Spleen (tissue), 11 donors: Measurements from ENCODE around the gene CMSS1. TPM values are rescaled to one million over a fixed set of nuclear protein-coding genes. Genes with fewer than 3 reads are reported as not detected.

Experiments used
- DNase-seq: peaks from one replicate; pipeline ENCODE4 v3.0.0-alpha.2; 2020
- H3K27ac ChIP-seq, 8 donors: fragments of 200-600 bp; sonication (generic) in 7 of 8; 1 replicate in 4 of 8; 2 replicates in 4 of 8; pipeline versions ENCODE4 v1.5.0 to v1.8.0; 2016 to 2021; ENCODE audit warnings: inconsistent platforms in 4 of 8, mild to moderate bottlenecking in 4 of 8, moderate library complexity in 1 of 8
- H3K27me3 ChIP-seq, 7 donors: fragments of 200-600 bp; sonication (generic) in 6 of 7; replicated peaks in 1 of 7; 1 replicate in 4 of 7; 2 replicates in 3 of 7; pipeline versions ENCODE4 v1.5.0 to v1.8.0; 2016 to 2021; ENCODE audit warnings: inconsistent platforms in 3 of 7, mild to moderate bottlenecking in 1 of 7
- H3K36me3 ChIP-seq, 6 donors: fragments of 200-600 bp; sonication (generic) in 5 of 6; 1 replicate in 4 of 6; 2 replicates in 2 of 6; pipeline versions ENCODE4 v1.5.0 to v1.8.0; 2016 to 2021; ENCODE audit warnings: inconsistent platforms in 2 of 6
- H3K4me1 ChIP-seq, 6 donors: fragments of 200-600 bp; sonication (generic) in 5 of 6; 1 replicate in 3 of 6; 2 replicates in 3 of 6; pipeline versions ENCODE4 v1.5.0 to v1.8.0; 2016 to 2021; ENCODE audit warnings: inconsistent platforms in 3 of 6
- H3K4me3 ChIP-seq, 8 donors: fragments of 200-600 bp; sonication (generic) in 7 of 8; 1 replicate in 4 of 8; 2 replicates in 4 of 8; pipeline versions ENCODE4 v1.5.0 to v1.8.0; 2016 to 2021; ENCODE audit warnings: inconsistent platforms in 4 of 8, mild to moderate bottlenecking in 4 of 8, moderate library complexity in 2 of 8
- H3K9me3 ChIP-seq, 8 donors: fragments of 200-600 bp; sonication (generic) in 7 of 8; 1 replicate in 4 of 8; 2 replicates in 4 of 8; pipeline versions ENCODE4 v1.5.0 to v1.8.0; 2016 to 2021; ENCODE audit warnings: inconsistent platforms in 4 of 8
- CTCF ChIP-seq, 11 experiments: fragments of 200-600 bp in 7 of 11; fragments of 450-650 bp in 4 of 11; sonication (generic) in 4 of 11; IDR thresholded peaks in 8 of 11; conservative IDR thresholded peaks in 3 of 11; 1 replicate in 7 of 11; 2 replicates in 4 of 11; pipeline versions ENCODE4 v1.4.0 to v1.8.0; 2016 to 2021; ENCODE audit warnings: antibody characterized with exemption in 11 of 11, inconsistent platforms in 4 of 11, mild to moderate bottlenecking in 1 of 11
- POLR2A ChIP-seq, 3 donors: fragments of 450-650 bp; IDR thresholded peaks; one replicate each; pipeline ENCODE4 v1.5.1; 2017; ENCODE audit warnings: antibody characterized with exemption in 3 of 3, mild to moderate bottlenecking in 1 of 3
- POLR2AphosphoS5 ChIP-seq, 3 donors: sonication (generic); formaldehyde crosslinking; IDR thresholded peaks; one replicate each; pipeline ENCODE4 v1.5.1; 2017; ENCODE audit warnings: antibody characterized with exemption in 3 of 3
- WGBS, 5 donors: extraction: QIAGEN DNeasy Blood & Tissue Kit in 3 of 5; methylation state at CpG; one replicate each; pipeline versions ENCODE4 v1.1.5 to v1.1.7; 2013 to 2018; 5-methylcytosine and 5-hydroxymethylcytosine counted together
- intact Hi-C: fragments of 100-400 bp; cut with DNase I; formaldehyde crosslinking; loops from one replicate; pipeline ENCODE4 v1.15.0; 2023; ENCODE audit warnings: low total_unique reads
- polyA plus RNA-seq, 3 donors: library from polyadenylated mRNA; stranded (reverse); fragments of 200-250 nt; gene quantifications; one replicate each; pipeline ENCODE4 v1.2.1, GENCODE V29; 2013
- total RNA-seq, 7 donors: library from RNA; depleted of rRNA in 3 of 7; stranded (reverse); fragments of >200 nt in 3 of 7; fragmentation: NEBNext Ultra II Directional in 4 of 7; extraction: Animal tissue kit (Norgen Biotek cat#: 25700) in 4 of 7; gene quantifications; one replicate each; pipeline versions ENCODE4 v1.1.0 to v1.2.1, GENCODE V29; 2016 to 2021
- donor health status: healthy with polysubstance abuse.
- donor health status: DM: no; HTN: no; CAD: no; lungs with moderate emphysema.
- donor health status: DM: no; HTN: no; CAD: no.
- donor health status: Bipolar disorder and iron deficiency.
- donor health status: healthy.
- donor health status: DM: no; HTN: no; CAD: no.
- donor health status: DM: yes; HTN: yes; CAD: no.

CMSS1 gene
- total and polyA plus RNA-seq, 10 donors, result 6.9 to 30.1 (median 20.0) TPM

- no peaks in the 10 kb centered on the region for H3K36me3 ChIP-seq
- H3K27ac ChIP-seq, result peak overlapping the region in 7 of 8 donors; percentile 43 to 88 (median 84)
- peaks cover 0 to 36% (median 21%) of the 10 kb centered on the region in 6 donors for H3K4me1 ChIP-seq
- intact Hi-C loops, result loop anchor here (10.0 kb wide), 1 partner anchor 171 kb away; no protein-coding TSS in a partner anchor
- whole genome bisulfite sequencing, 5 donors, result 37 to 54% (median 40%) methylated on average over 2 of the region's 2 CpGs
- peak overlapping the region in 5 of 8 donors; percentile 4 to 73 (median 49) for H3K4me3 ChIP-seq
- no peaks in the 10 kb centered on the region for H3K9me3 ChIP-seq
- no peak for DNase-seq
- TF ChIP-seq POLR2A (IDR thresholded peaks at IDR 0.05), result no peak
- TF ChIP-seq POLR2AphosphoS5 (IDR thresholded peaks at IDR 0.05), result no peak
- TF ChIP-seq CTCF (IDR thresholded peaks at IDR 0.05 in 8 of 11, conservative IDR thresholded peaks at IDR 0.05 in 3 of 11), result no peak
- H3K27me3 ChIP-seq, result peaks cover 0 to 13% (median 0%) of the 10 kb centered on the region in 7 donors
Measured at GRCh38 chr3:99873269-99874102, 55.8 kb downstream of the CMSS1 start.

DNA sequence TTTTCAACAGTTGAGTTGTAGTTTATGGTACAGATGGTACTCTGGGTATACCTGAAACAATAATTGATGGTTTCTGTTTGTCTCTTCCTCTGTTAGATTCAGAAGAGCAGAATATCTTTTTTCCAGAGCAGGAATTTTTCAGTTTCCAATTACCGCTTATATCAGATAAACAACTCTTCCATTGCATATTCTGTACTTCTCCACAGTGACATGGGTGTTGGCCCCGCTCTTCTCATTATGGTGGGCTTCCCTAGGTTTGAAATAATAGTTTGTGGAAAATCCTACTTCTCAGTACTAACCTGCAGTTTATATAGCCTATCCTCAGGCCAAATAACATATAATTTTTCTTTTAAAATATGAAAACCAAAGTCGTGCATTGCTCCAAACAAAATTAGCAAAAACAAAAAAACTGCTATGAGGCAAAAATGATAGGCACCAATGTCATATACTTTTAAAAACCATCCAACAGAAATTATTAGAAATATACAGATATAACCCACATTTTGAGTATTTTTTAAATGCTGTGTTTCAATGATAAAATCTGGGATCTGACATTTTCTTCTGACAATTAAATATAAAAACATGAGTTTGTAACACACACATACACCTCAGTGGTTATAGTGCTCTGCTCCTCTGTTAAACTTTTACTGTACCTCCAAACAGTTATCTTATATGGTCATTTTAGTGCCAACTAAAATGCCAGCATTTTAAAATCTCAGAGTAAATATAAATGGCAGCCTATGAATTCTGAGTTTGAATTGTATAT, 56.8 kb downstream of the CMSS1 start:
- Histone ChIP-seq H3K9me3 (no peaks in the 10 kb centered on the region), H3K27ac (peak overlapping the region in 7 of 8 donors; percentile 21 to 88 (median 84)), H3K4me3 (peak overlapping the region in 5 of 8 donors; percentile 34 to 73 (median 49)), H3K4me1 (peaks cover 0 to 36% (median 21%) of the 10 kb centered on the region in 6 donors), H3K27me3 (peaks cover 0 to 13% (median 0%) of the 10 kb centered on the region in 7 donors), H3K36me3 (no peaks in the 10 kb centered on the region)
- 80 to 97% (median 88%) methylated on average over 3 of the region's 3 CpGs for WGBS, 5 donors
- DNase-seq, result no peak
- intact Hi-C loops, result loop anchor here (10.0 kb wide), 1 partner anchor 170 kb away; no protein-coding TSS in a partner anchor
- TF ChIP-seq POLR2A (IDR thresholded peaks at IDR 0.05), result no peak
- no peak for TF ChIP-seq POLR2AphosphoS5 (IDR thresholded peaks at IDR 0.05)
- TF ChIP-seq CTCF (IDR thresholded peaks at IDR 0.05 in 8 of 11, conservative IDR thresholded peaks at IDR 0.05 in 3 of 11), result no peak

DNA sequence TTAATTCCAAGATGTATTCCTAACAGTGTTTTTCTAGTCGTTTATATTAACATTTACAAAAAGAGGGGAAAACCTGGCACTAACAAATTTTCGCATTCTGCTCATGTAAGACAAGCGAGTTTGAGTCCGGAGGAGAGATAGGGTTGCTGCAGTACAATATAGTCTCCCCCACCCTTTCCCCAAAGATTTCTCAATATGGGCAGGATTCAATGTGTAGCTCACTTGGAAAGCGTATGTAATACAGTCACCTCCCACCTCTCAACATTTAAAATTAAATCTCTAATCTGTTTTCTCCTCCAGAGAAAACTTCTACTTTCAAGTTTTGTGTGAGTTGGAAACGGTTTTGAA, 57.9 kb downstream of the CMSS1 start:
- Histone ChIP-seq H3K9me3 (no peaks in the 10 kb centered on the region), H3K4me1 (peaks cover 0 to 36% (median 21%) of the 10 kb centered on the region in 6 donors), H3K4me3 (peak overlapping the region; percentile 34 to 73 (median 51)), H3K27ac (peak overlapping the region; percentile 61 to 88 (median 85)), H3K27me3 (peaks cover 0 to 13% (median 0%) of the 10 kb centered on the region in 7 donors), H3K36me3 (no peaks in the 10 kb centered on the region)
- DNase-seq, result no peak
- no peak for TF ChIP-seq POLR2AphosphoS5 (IDR thresholded peaks at IDR 0.05)
- TF ChIP-seq CTCF (IDR thresholded peaks at IDR 0.05 in 8 of 11, conservative IDR thresholded peaks at IDR 0.05 in 3 of 11), result no peak
- no peak for TF ChIP-seq POLR2A (IDR thresholded peaks at IDR 0.05)
- 1 to 5% (median 3%) methylated on average over 6 of the region's 6 CpGs for WGBS, 5 donors
- intact Hi-C loops, result loop anchor here (10.0 kb wide), 1 partner anchor 169 kb away; no protein-coding TSS in a partner anchor
